ENCODE data around the gene ZNF414.
A peak's percentile ranks its signal among the peaks of the same experiment; 100 is the strongest.

Gene ZNF414

GRCh38 chr19:8526345-8527091, 12.6 kb upstream of the ZNF414 start:
- peak overlapping the region; percentile 2 for H3K18ac ChIP-seq (ENCODE audit: low read length)
- peak overlapping the region; percentile 72 for H3K4me3 ChIP-seq (ENCODE audit: low read length)
- H2BK120ac ChIP-seq (ENCODE audit: low read depth, low read length): no peak overlapping the region
- H3K56ac ChIP-seq (ENCODE audit: low read length): peak overlapping the region; percentile 95
- peaks cover 11% of the 10 kb centered on the region for H3K79me1 ChIP-seq (ENCODE audit: low read length)
- H2AK5ac ChIP-seq (ENCODE audit: low read length): peak overlapping the region; percentile 88
- no peaks in the 10 kb centered on the region for H3K36me3 ChIP-seq (ENCODE audit: control insufficient read depth, insufficient read depth, low read length)
- H3K4ac ChIP-seq (ENCODE audit: low read depth, low read length): no peak overlapping the region
- peaks cover 5% of the 10 kb centered on the region for H3K4me1 ChIP-seq (ENCODE audit: control insufficient read depth, low read depth, low read length)
- no peaks in the 10 kb centered on the region for H3K27me3 ChIP-seq (ENCODE audit: insufficient read depth, low read length, poor library complexity)
- H4K8ac ChIP-seq (ENCODE audit: low read depth, low read length): no peak overlapping the region
- no peak overlapping the region for H3K27ac ChIP-seq (ENCODE audit: low read depth, low read length)
- H3K4me2 ChIP-seq (ENCODE audit: low read length): peak overlapping the region; percentile 92
- H3K79me2 ChIP-seq (ENCODE audit: control insufficient read depth, insufficient read depth, low read length): no peaks in the 10 kb centered on the region
- no peak overlapping the region for H2BK15ac ChIP-seq (replicated peaks; ENCODE audit: low read depth)
- H2BK5ac ChIP-seq (ENCODE audit: low read length): no peak overlapping the region
- no CpG with 5 or more reads among the region's 57 CpGs for WGBS (ENCODE audit: extremely low coverage, insufficient coverage, low lambda C conversion rate)
- no peak overlapping the region for H4K5ac ChIP-seq (ENCODE audit: low read length)
- H3K23ac ChIP-seq (ENCODE audit: low read length): peak overlapping the region; percentile 97
- DNase-seq: peak; percentile 95
- peak overlapping the region; percentile 88 for H3K9ac ChIP-seq (ENCODE audit: low read length)

GRCh38 chr19:8525401-8525684, 11.4 kb upstream of the ZNF414 start:
- Histone ChIP-seq H3K27me3 (ENCODE audit: insufficient read depth, low read length, poor library complexity) (no peaks in the 10 kb centered on the region), H3K36me3 (ENCODE audit: control insufficient read depth, insufficient read depth, low read length) (no peaks in the 10 kb centered on the region), H3K4me1 (ENCODE audit: control insufficient read depth, low read depth, low read length) (peaks cover 5% of the 10 kb centered on the region), H3K56ac (ENCODE audit: low read length) (peak overlapping the region; percentile 69), H2AK5ac (ENCODE audit: low read length) (no peak overlapping the region), H3K79me1 (ENCODE audit: low read length) (peaks cover 11% of the 10 kb centered on the region), H4K5ac (ENCODE audit: low read length) (no peak overlapping the region), H3K4ac (ENCODE audit: low read depth, low read length) (no peak overlapping the region), H3K27ac (ENCODE audit: low read depth, low read length) (no peak overlapping the region), H2BK15ac (replicated peaks; ENCODE audit: low read depth) (no peak overlapping the region), H3K18ac (ENCODE audit: low read length) (no peak overlapping the region), H2BK120ac (ENCODE audit: low read depth, low read length) (no peak overlapping the region), H3K9ac (ENCODE audit: low read length) (peak overlapping the region; percentile 21), H4K8ac (ENCODE audit: low read depth, low read length) (no peak overlapping the region), H3K4me2 (ENCODE audit: low read length) (no peak overlapping the region), H3K79me2 (ENCODE audit: control insufficient read depth, insufficient read depth, low read length) (no peaks in the 10 kb centered on the region), H3K23ac (ENCODE audit: low read length) (no peak overlapping the region), H3K4me3 (ENCODE audit: low read length) (no peak overlapping the region), H2BK5ac (ENCODE audit: low read length) (no peak overlapping the region)
- whole genome bisulfite sequencing (ENCODE audit: extremely low coverage, insufficient coverage, low lambda C conversion rate): no CpG with 5 or more reads among the region's 15 CpGs
- no peak for DNase-seq

- Histone ChIP-seq H3K9ac (ENCODE audit: low read length) (no peak overlapping the region), H2AK5ac (ENCODE audit: low read length) (no peak overlapping the region), H3K4me3 (ENCODE audit: low read length) (no peak overlapping the region), H2BK120ac (ENCODE audit: low read depth, low read length) (no peak overlapping the region), H2BK5ac (ENCODE audit: low read length) (no peak overlapping the region), H3K18ac (ENCODE audit: low read length) (no peak overlapping the region), H3K4me2 (ENCODE audit: low read length) (no peak overlapping the region), H3K27me3 (ENCODE audit: insufficient read depth, low read length, poor library complexity) (no peaks in the 10 kb centered on the region), H3K79me1 (ENCODE audit: low read length) (no peaks in the 10 kb centered on the region), H3K4me1 (ENCODE audit: control insufficient read depth, low read depth, low read length) (no peaks in the 10 kb centered on the region), H3K4ac (ENCODE audit: low read depth, low read length) (no peak overlapping the region), H3K56ac (ENCODE audit: low read length) (no peak overlapping the region), H4K5ac (ENCODE audit: low read length) (no peak overlapping the region), H3K79me2 (ENCODE audit: control insufficient read depth, insufficient read depth, low read length) (no peaks in the 10 kb centered on the region), H3K27ac (ENCODE audit: low read depth, low read length) (no peak overlapping the region), H3K23ac (ENCODE audit: low read length) (no peak overlapping the region), H4K8ac (ENCODE audit: low read depth, low read length) (no peak overlapping the region), H3K36me3 (ENCODE audit: control insufficient read depth, insufficient read depth, low read length) (no peaks in the 10 kb centered on the region), H2BK15ac (replicated peaks; ENCODE audit: low read depth) (no peak overlapping the region)
- DNase-seq: no peak
- WGBS (ENCODE audit: extremely low coverage, insufficient coverage, low lambda C conversion rate): no CpG with 5 or more reads among the region's 6 CpGs
Measured at GRCh38 chr19:8519388-8519787, 5.4 kb upstream of the ZNF414 start.

- no peak for DNase-seq
- Histone ChIP-seq H2BK120ac (ENCODE audit: low read depth, low read length) (no peak overlapping the region), H3K79me2 (ENCODE audit: control insufficient read depth, insufficient read depth, low read length) (no peaks in the 10 kb centered on the region), H4K8ac (ENCODE audit: low read depth, low read length) (no peak overlapping the region), H3K4me2 (ENCODE audit: low read length) (no peak overlapping the region), H3K4me3 (ENCODE audit: low read length) (no peak overlapping the region), H2BK15ac (replicated peaks; ENCODE audit: low read depth) (no peak overlapping the region), H3K4me1 (ENCODE audit: control insufficient read depth, low read depth, low read length) (no peaks in the 10 kb centered on the region), H3K18ac (ENCODE audit: low read length) (no peak overlapping the region), H3K56ac (ENCODE audit: low read length) (no peak overlapping the region), H2AK5ac (ENCODE audit: low read length) (no peak overlapping the region), H3K27ac (ENCODE audit: low read depth, low read length) (no peak overlapping the region), H3K79me1 (ENCODE audit: low read length) (no peaks in the 10 kb centered on the region), H3K9ac (ENCODE audit: low read length) (no peak overlapping the region), H3K23ac (ENCODE audit: low read length) (no peak overlapping the region), H3K4ac (ENCODE audit: low read depth, low read length) (no peak overlapping the region), H2BK5ac (ENCODE audit: low read length) (no peak overlapping the region), H3K27me3 (ENCODE audit: insufficient read depth, low read length, poor library complexity) (no peaks in the 10 kb centered on the region), H3K36me3 (ENCODE audit: control insufficient read depth, insufficient read depth, low read length) (no peaks in the 10 kb centered on the region), H4K5ac (ENCODE audit: low read length) (no peak overlapping the region)
- no CpG with 5 or more reads among the region's 11 CpGs for WGBS (ENCODE audit: extremely low coverage, insufficient coverage, low lambda C conversion rate)
Measured at GRCh38 chr19:8518536-8518935, 4.6 kb upstream of the ZNF414 start.

DNA sequence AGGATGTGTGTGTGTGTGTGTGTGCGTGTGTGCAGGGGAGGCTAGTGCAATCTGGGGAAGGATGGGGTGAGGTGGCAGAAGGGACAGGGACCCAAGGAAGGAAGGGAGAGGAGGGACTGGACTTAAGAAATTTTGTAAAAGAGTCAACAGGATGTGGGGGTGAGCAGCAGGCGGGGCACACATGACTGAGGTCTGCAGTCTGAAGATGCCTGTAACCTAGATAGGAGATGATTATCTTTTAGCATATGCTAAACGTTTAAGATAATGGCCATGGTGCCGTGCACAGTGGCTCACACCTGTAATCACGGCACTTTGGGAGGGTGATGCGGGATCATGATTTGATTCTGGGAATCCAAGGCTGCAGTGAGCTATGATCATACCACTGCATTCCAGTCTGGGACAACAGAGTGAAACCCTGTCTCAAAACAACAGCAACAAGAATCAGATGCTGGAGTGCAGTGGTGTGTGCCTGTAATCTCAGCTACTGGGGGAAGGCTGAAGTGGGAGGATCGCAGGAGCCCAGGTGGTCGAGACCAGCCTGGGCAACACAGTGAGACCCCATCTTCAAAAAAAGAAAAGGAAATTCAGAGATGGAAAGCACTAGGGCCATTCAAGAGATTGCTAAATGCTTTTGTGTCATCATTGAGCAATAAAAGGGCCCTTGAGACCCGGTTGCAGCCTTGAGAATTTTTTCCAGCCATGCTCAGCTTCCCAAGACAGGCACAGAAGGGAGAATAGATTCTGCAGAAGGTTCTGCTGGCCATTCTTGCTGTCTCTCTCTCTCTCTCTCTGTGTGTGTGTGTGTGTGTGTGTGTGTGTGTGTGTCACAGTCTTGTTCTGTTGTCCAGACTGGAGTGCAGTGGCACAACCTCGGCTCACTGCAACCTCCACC, 3.8 kb upstream of the ZNF414 start:
- Histone ChIP-seq H4K8ac (ENCODE audit: low read depth, low read length) (no peak overlapping the region), H3K27me3 (ENCODE audit: insufficient read depth, low read length, poor library complexity) (no peaks in the 10 kb centered on the region), H3K4ac (ENCODE audit: low read depth, low read length) (no peak overlapping the region), H3K9ac (ENCODE audit: low read length) (peak overlapping the region; percentile 44), H3K4me1 (ENCODE audit: control insufficient read depth, low read depth, low read length) (peaks cover 4% of the 10 kb centered on the region), H3K79me2 (ENCODE audit: control insufficient read depth, insufficient read depth, low read length) (no peaks in the 10 kb centered on the region), H3K23ac (ENCODE audit: low read length) (no peak overlapping the region), H4K5ac (ENCODE audit: low read length) (no peak overlapping the region), H3K27ac (ENCODE audit: low read depth, low read length) (no peak overlapping the region), H2AK5ac (ENCODE audit: low read length) (no peak overlapping the region), H3K18ac (ENCODE audit: low read length) (no peak overlapping the region), H2BK15ac (replicated peaks; ENCODE audit: low read depth) (no peak overlapping the region), H3K79me1 (ENCODE audit: low read length) (no peaks in the 10 kb centered on the region), H2BK120ac (ENCODE audit: low read depth, low read length) (no peak overlapping the region), H3K56ac (ENCODE audit: low read length) (peak overlapping the region; percentile 57), H3K4me3 (ENCODE audit: low read length) (no peak overlapping the region), H3K4me2 (ENCODE audit: low read length) (no peak overlapping the region), H2BK5ac (ENCODE audit: low read length) (no peak overlapping the region), H3K36me3 (ENCODE audit: control insufficient read depth, insufficient read depth, low read length) (no peaks in the 10 kb centered on the region)
- no CpG with 5 or more reads among the region's 10 CpGs for WGBS (ENCODE audit: extremely low coverage, insufficient coverage, low lambda C conversion rate)
- peak; percentile 73 for DNase-seq
